GM21576 (cell line): Measurements from ENCODE around the gene TRAT1.

ENCODE experiments used
- ATAC-seq: cut with Tn5 transposase; IDR thresholded peaks from one replicate; pipeline ENCODE4 v1.9.1; 2021; ENCODE audit warnings: mild to moderate bottlenecking, moderate library complexity; ENCODE audit not compliant: unreplicated experiment

The TRAT1 gene

GRCh38 chr3:108849075-108849474 lies 26.5 kb downstream of the TRAT1 start:
- no peak for ATAC-seq

- no peak for ATAC-seq
Measured at GRCh38 chr3:108861401-108861800, 38.8 kb downstream of the TRAT1 start.

- ATAC-seq: no peak
Measured at GRCh38 chr3:108862865-108863798, 40.5 kb downstream of the TRAT1 start.

- ATAC-seq: no peak
Measured at GRCh38 chr3:108863799-108864135, 41.2 kb downstream of the TRAT1 start.

GRCh38 chr3:108877901-108878300 lies 55.3 kb downstream of the TRAT1 start:
- no peak for ATAC-seq

- ATAC-seq: no peak
Measured at GRCh38 chr3:108879915-108880314, 57.3 kb downstream of the TRAT1 start.

GRCh38 chr3:108882762-108883161 lies 60.2 kb downstream of the TRAT1 start:
- no peak for ATAC-seq

GRCh38 chr3:108883373-108883772 lies 60.8 kb downstream of the TRAT1 start:
- ATAC-seq: no peak

GRCh38 chr3:108887121-108887520 lies 64.5 kb downstream of the TRAT1 start:
- ATAC-seq: no peak

GRCh38 chr3:108887777-108888176 lies 65.2 kb downstream of the TRAT1 start:
- ATAC-seq: no peak

GRCh38 chr3:108891833-108892232 lies 69.2 kb downstream of the TRAT1 start:
- ATAC-seq: no peak

GRCh38 chr3:108894981-108895380 lies 72.4 kb downstream of the TRAT1 start:
- ATAC-seq: no peak

- ATAC-seq: peak; percentile 49
Measured at GRCh38 chr3:108897883-108898282, 75.3 kb downstream of the TRAT1 start.

- ATAC-seq: no peak
Measured at GRCh38 chr3:108899530-108899929, 76.9 kb downstream of the TRAT1 start.
